ENCODE data around the gene DAGLA.

DNA sequence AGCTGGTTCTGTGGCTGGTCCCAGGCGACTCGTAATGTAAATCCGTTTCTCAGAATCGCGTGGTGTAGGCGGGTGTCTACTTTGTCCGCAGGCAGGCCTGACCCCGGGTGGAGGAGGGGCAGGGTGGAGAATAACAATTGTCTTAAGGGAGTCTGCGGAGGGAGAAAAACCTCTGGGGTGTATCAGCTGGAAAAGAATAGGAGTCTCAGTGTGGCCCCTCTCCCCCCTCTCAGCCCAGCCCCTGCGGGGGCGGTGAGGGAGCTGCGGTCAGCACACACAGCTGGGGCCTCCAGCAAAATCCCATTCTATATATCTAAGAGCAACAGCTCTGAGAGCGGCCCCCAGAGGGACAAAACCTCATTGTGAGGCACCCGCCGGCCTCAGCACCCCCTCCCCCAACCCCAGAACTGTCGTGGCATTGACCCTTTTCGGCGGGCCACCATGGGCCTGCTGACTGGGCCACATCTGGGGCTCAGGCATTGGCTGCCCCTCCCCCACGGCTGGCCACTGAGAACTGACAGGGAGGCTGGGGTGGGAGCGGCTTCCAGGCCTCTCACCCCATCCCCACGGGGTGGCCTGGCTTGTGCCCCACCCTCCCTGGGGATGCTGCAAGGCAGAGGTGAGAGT lies 69.5 kb downstream of the DAGLA start:
- TF ChIP-seq, protein P1, sequence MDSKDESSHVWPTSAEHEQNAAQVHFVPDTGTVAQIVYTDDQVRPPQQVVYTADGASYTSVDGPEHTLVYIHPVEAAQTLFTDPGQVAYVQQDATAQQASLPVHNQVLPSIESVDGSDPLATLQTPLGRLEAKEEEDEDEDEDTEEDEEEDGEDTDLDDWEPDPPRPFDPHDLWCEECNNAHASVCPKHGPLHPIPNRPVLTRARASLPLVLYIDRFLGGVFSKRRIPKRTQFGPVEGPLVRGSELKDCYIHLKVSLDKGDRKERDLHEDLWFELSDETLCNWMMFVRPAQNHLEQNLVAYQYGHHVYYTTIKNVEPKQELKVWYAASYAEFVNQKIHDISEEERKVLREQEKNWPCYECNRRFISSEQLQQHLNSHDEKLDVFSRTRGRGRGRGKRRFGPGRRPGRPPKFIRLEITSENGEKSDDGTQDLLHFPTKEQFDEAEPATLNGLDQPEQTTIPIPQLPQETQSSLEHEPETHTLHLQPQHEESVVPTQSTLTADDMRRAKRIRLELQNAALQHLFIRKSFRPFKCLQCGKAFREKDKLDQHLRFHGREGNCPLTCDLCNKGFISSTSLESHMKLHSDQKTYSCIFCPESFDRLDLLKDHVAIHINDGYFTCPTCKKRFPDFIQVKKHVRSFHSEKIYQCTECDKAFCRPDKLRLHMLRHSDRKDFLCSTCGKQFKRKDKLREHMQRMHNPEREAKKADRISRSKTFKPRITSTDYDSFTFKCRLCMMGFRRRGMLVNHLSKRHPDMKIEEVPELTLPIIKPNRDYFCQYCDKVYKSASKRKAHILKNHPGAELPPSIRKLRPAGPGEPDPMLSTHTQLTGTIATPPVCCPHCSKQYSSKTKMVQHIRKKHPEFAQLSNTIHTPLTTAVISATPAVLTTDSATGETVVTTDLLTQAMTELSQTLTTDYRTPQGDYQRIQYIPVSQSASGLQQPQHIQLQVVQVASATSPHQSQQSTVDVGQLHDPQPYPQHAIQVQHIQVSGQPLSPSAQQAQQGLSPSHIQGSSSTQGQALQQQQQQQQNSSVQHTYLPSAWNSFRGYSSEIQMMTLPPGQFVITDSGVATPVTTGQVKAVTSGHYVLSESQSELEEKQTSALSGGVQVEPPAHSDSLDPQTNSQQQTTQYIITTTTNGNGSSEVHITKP (CRISPR knock-in tag; IDR thresholded peaks at IDR 0.05; ENCODE audit: low read depth), result no peak
- no peak; the same call in 1 of the 2 replicates for TF ChIP-seq MAX (IDR thresholded peaks at IDR 0.05)
- TF ChIP-seq MXI1 (IDR thresholded peaks at IDR 0.05; ENCODE audit: borderline replicate concordance, low read depth, low read length), result no peak
- TF ChIP-seq ZNF567 (CRISPR knock-in tag; IDR thresholded peaks at IDR 0.05; ENCODE audit: borderline replicate concordance), result no peak
- no peak for TF ChIP-seq RAD21 (CRISPR knock-in tag; IDR thresholded peaks at IDR 0.05)
- TF ChIP-seq CBX1 (IDR thresholded peaks at IDR 0.05; ENCODE audit: low read depth), result no peak
- no peak for TF ChIP-seq ATAD3A (CRISPR knock-in tag; IDR thresholded peaks at IDR 0.05)
- TF ChIP-seq E2F1 (CRISPR knock-in tag; IDR thresholded peaks at IDR 0.05), result no peak
- TF ChIP-seq, protein P2, sequence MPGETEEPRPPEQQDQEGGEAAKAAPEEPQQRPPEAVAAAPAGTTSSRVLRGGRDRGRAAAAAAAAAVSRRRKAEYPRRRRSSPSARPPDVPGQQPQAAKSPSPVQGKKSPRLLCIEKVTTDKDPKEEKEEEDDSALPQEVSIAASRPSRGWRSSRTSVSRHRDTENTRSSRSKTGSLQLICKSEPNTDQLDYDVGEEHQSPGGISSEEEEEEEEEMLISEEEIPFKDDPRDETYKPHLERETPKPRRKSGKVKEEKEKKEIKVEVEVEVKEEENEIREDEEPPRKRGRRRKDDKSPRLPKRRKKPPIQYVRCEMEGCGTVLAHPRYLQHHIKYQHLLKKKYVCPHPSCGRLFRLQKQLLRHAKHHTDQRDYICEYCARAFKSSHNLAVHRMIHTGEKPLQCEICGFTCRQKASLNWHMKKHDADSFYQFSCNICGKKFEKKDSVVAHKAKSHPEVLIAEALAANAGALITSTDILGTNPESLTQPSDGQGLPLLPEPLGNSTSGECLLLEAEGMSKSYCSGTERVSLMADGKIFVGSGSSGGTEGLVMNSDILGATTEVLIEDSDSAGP (CRISPR knock-in tag; IDR thresholded peaks at IDR 0.05; ENCODE audit: borderline replicate concordance), result no peak
- TF ChIP-seq CHD2 (IDR thresholded peaks at IDR 0.05; ENCODE audit: low read depth, low read length), result no peak
- TF ChIP-seq EED (CRISPR knock-in tag; IDR thresholded peaks at IDR 0.05), result no peak
- TF ChIP-seq SAFB2 (CRISPR knock-in tag; IDR thresholded peaks at IDR 0.05; ENCODE audit: borderline replicate concordance, low read depth), result no peak
- TF ChIP-seq ZNF235 (CRISPR knock-in tag; IDR thresholded peaks at IDR 0.05; ENCODE audit: borderline replicate concordance), result no peak
